Fibroblast of skin of left quadriceps (primary cell): ENCODE measurements around the gene NFIB.

Source experiments
- DNase-seq, 2 experiments: peaks; one replicate each; pipeline ENCODE4 v3.0.0-alpha.2; 2013; ENCODE audit warnings: low read depth in 2 of 2

Gene NFIB

GRCh38 chr9:14155237-14155636 is 158.7 kb downstream of the NFIB start:
- no peak for DNase-seq

GRCh38 chr9:14153310-14153720 is 160.6 kb downstream of the NFIB start:
- DNase-seq = peak; percentile 38 to 44

- DNase-seq = no peak
Measured at GRCh38 chr9:14151451-14151850, 162.5 kb downstream of the NFIB start.

GRCh38 chr9:14148501-14149103 is 165.3 kb downstream of the NFIB start:
- DNase-seq = no peak

- no peak for DNase-seq
Measured at GRCh38 chr9:14147738-14148137, 166.2 kb downstream of the NFIB start.

GRCh38 chr9:14146201-14146874 is 167.6 kb downstream of the NFIB start:
- DNase-seq = peak; percentile 29 to 36

GRCh38 chr9:14144215-14144614 is 169.7 kb downstream of the NFIB start:
- DNase-seq = no peak

GRCh38 chr9:14141699-14142098 is 172.2 kb downstream of the NFIB start:
- no peak for DNase-seq

- DNase-seq = peak in 1 of 2 experiments; percentile 17
Measured at GRCh38 chr9:14140096-14140697, 173.7 kb downstream of the NFIB start.

- DNase-seq = no peak
Measured at GRCh38 chr9:14139287-14139686, 174.7 kb downstream of the NFIB start.

GRCh38 chr9:14136646-14137370 is 177.1 kb downstream of the NFIB start:
- no peak for DNase-seq

GRCh38 chr9:14136047-14136635 is 177.8 kb downstream of the NFIB start:
- no peak for DNase-seq

- no peak for DNase-seq
Measured at GRCh38 chr9:14135421-14135820, 178.5 kb downstream of the NFIB start.

- no peak for DNase-seq
Measured at GRCh38 chr9:14133394-14133793, 180.5 kb downstream of the NFIB start.

- no peak for DNase-seq
Measured at GRCh38 chr9:14132775-14133174, 181.2 kb downstream of the NFIB start.

GRCh38 chr9:14131356-14132088 is 182.4 kb downstream of the NFIB start:
- DNase-seq = no peak

- no peak for DNase-seq
Measured at GRCh38 chr9:14127656-14128055, 186.3 kb downstream of the NFIB start.

- peak in 1 of 2 experiments; percentile 41 for DNase-seq
Measured at GRCh38 chr9:14119694-14120514, 194.0 kb downstream of the NFIB start.

GRCh38 chr9:14112226-14112625 is 201.7 kb downstream of the NFIB start:
- no peak for DNase-seq

- DNase-seq = peak; percentile 47 to 56
Measured at GRCh38 chr9:14111696-14112095, 202.2 kb downstream of the NFIB start.

- no peak for DNase-seq
Measured at GRCh38 chr9:14107977-14108376, 206.0 kb downstream of the NFIB start.
